ENCODE data around the gene CDK18.

The CDK18 gene

DNA sequence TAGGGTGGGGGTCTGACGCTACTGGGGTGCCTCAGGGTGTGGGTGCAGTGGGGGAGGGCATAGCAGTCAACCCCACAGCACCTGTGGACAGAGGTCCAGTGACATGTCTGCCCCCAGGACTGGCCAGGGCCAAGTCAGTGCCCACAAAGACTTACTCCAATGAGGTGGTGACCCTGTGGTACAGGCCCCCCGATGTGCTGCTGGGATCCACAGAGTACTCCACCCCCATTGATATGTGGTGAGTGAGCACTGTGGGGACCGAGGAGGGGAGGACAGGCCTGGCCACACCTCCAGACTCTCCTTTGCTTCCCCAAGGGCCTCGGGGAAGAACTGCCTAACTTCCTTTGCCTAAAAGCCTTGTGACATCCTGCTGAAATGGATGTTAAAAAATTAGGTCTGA lies 23.5 kb downstream of the CDK18 start:
- no peaks in the 10 kb centered on the region for H3K9me3 ChIP-seq (ENCODE audit: control insufficient read depth in 1 of 2, low read length in 2 of 2)
- no peak overlapping the region for H3K4me3 ChIP-seq (ENCODE audit: low read depth in 1 of 2, low read length in 2 of 2)
- H3K27me3 ChIP-seq (ENCODE audit: low read depth, low read length), result no peaks in the 10 kb centered on the region
- H3K4me1 ChIP-seq (ENCODE audit: control insufficient read depth in 1 of 2, insufficient read depth in 2 of 2, low read length in 2 of 2), result no peaks in the 10 kb centered on the region
- peaks cover 7 to 24% of the 10 kb centered on the region in 2 donors for H3K36me3 ChIP-seq (ENCODE audit: control insufficient read depth in 1 of 2, insufficient read depth in 2 of 2, low read length in 2 of 2)
- H3K27ac ChIP-seq (ENCODE audit: low read length), result no peak overlapping the region

DNA sequence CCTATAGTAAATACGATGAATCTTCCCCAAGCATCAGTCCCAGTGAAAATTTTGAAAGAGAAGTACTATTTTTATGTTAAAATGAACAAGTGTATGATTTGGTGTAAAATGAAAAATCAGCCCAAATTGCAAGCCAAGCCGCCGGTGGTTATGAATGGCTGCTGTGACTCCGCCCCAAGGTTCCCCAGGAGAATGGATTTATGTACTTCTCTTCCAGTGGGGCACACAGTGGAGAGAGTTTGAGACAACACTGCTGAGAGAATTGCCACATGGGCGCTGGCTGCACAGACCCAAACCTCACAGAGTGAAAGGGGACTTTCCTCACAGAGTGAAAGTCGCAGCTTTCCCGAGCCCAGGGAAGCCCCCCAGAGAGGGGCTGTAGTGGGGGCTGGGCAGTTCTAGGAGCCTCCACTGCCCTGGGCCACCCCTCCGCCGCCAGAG lies 24.0 kb downstream of the CDK18 start:
- H3K4me1 ChIP-seq (ENCODE audit: control insufficient read depth in 1 of 2, insufficient read depth in 2 of 2, low read length in 2 of 2), result no peaks in the 10 kb centered on the region
- H3K27me3 ChIP-seq (ENCODE audit: low read depth, low read length), result no peaks in the 10 kb centered on the region
- H3K27ac ChIP-seq (ENCODE audit: low read length), result no peak overlapping the region
- H3K9me3 ChIP-seq (ENCODE audit: control insufficient read depth in 1 of 2, low read length in 2 of 2), result no peaks in the 10 kb centered on the region
- H3K4me3 ChIP-seq (ENCODE audit: low read depth in 1 of 2, low read length in 2 of 2), result peak overlapping the region in 1 of 2 donors; percentile 55
- H3K36me3 ChIP-seq (ENCODE audit: control insufficient read depth in 1 of 2, insufficient read depth in 2 of 2, low read length in 2 of 2), result peaks cover 7 to 25% of the 10 kb centered on the region in 2 donors

DNA sequence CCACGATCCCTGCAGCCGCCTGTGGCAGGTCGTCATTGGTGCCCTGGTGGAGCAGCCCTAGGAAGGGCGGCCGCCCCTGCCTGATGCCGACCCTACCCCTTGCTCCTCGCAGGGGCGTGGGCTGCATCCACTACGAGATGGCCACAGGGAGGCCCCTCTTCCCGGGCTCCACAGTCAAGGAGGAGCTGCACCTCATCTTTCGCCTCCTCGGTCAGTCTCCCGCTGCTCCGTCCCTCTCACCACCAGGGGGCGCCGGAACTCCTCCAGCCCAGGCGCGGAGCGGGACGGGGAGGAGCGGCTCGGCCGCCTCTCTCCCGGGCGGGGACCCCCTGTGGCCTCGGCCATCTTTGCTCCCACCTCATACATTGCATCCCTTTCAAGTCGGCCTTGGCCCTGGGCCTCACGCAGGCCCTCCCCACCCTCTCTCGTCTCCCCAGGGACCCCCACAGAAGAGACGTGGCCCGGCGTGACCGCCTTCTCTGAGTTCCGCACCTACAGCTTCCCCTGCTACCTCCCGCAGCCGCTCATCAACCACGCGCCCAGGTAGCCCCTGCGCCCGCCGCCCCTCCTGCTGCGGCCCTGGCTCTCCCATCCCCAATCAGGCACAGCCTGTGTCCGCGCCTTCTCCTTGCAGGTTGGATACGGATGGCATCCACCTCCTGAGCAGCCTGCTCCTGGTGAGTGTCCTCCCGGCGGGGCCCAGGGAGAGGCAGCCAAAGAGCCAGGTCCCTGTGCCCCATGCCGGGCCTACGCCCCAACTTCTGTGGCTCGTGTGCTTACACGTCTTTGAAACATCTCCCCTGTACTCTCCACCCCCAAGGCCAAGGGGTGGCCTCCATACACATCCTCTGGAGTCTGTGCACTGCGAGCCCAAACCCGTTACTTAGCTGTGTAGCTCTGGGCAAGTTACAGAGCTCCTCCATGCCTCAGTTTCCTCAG lies 24.7 kb downstream of the CDK18 start:
- H3K27me3 ChIP-seq (ENCODE audit: low read depth, low read length), result no peaks in the 10 kb centered on the region
- H3K4me3 ChIP-seq (ENCODE audit: low read depth in 1 of 2, low read length in 2 of 2), result peak overlapping the region; percentile 21 to 55
- H3K4me1 ChIP-seq (ENCODE audit: control insufficient read depth in 1 of 2, insufficient read depth in 2 of 2, low read length in 2 of 2), result no peaks in the 10 kb centered on the region
- H3K36me3 ChIP-seq (ENCODE audit: control insufficient read depth in 1 of 2, insufficient read depth in 2 of 2, low read length in 2 of 2), result peaks cover 7 to 23% of the 10 kb centered on the region in 2 donors
- no peak overlapping the region for H3K27ac ChIP-seq (ENCODE audit: low read length)
- no peaks in the 10 kb centered on the region for H3K9me3 ChIP-seq (ENCODE audit: control insufficient read depth in 1 of 2, low read length in 2 of 2)

DNA sequence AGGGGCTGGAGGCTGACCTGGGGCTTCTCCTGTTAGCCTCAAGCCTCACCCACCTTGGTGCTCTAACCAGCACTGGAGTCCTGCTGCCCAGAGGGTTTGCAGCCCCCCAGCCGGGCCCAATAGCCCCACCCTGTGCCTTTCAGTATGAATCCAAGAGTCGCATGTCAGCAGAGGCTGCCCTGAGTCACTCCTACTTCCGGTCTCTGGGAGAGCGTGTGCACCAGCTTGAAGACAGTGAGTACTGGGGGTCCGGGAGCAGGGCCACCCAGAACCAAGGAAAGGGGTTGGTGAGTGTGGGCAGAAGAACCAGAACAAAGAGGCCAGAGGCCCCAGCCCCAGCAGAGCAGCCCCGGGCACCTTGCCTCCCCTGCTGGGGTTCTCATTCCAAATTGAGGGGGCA lies 25.6 kb downstream of the CDK18 start:
- H3K27ac ChIP-seq (ENCODE audit: low read length), result no peak overlapping the region

DNA sequence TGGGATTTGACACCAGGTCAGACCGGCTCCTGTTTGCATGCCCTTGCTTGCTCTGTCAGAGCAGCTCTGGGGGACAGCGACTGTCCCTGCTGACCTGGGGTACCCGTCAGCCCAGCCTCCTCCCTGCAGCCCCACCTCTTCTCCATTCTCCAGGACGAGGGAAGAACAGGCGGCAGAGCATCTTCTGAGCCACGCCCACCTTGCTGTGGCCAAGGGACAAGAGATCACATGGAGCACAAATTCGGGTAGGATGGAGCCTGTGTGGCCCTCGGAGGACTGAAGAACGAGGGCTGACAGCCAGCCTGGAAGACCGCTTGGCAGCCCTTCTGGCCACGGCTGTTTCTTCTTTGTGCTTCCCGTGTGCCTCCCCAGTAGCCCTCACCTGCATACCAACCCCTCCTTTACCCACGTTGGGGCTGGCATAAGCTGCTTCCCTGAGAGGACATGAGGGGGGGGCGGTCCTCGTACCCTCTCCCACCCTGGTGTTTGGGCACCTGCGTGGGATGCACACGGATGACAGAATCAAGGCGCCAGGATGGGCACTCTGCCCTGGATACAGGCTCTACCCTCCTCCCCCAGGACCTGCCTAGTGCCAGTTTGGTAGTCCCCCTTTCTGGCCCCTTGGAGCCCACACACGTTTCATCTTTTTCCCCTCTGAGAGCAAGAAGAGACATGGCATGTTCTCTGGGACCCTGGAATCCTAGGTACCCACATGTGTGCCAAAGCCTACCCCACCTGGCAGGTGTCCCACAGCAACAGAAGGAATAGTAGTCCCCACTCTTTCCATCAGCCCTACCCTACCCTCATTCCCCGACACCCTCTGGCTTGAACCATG lies 26.9 kb downstream of the CDK18 start:
- Histone ChIP-seq H3K4me1 (ENCODE audit: control insufficient read depth in 1 of 2, insufficient read depth in 2 of 2, low read length in 2 of 2) (no peaks in the 10 kb centered on the region), H3K36me3 (ENCODE audit: control insufficient read depth in 1 of 2, insufficient read depth in 2 of 2, low read length in 2 of 2) (peaks cover 3 to 23% of the 10 kb centered on the region in 2 donors), H3K9me3 (ENCODE audit: control insufficient read depth in 1 of 2, low read length in 2 of 2) (no peaks in the 10 kb centered on the region), H3K4me3 (ENCODE audit: low read depth in 1 of 2, low read length in 2 of 2) (no peak overlapping the region), H3K27ac (ENCODE audit: low read length) (no peak overlapping the region), H3K27me3 (ENCODE audit: low read depth, low read length) (no peaks in the 10 kb centered on the region)

More for the DNA sequence above, 25.6 kb downstream of the CDK18 start:
- Histone ChIP-seq H3K4me3 (ENCODE audit: low read depth in 1 of 2, low read length in 2 of 2) (no peak overlapping the region), H3K27me3 (ENCODE audit: low read depth, low read length) (no peaks in the 10 kb centered on the region), H3K9me3 (ENCODE audit: control insufficient read depth in 1 of 2, low read length in 2 of 2) (no peaks in the 10 kb centered on the region), H3K36me3 (ENCODE audit: control insufficient read depth in 1 of 2, insufficient read depth in 2 of 2, low read length in 2 of 2) (peaks cover 7 to 23% of the 10 kb centered on the region in 2 donors), H3K4me1 (ENCODE audit: control insufficient read depth in 1 of 2, insufficient read depth in 2 of 2, low read length in 2 of 2) (no peaks in the 10 kb centered on the region)

DNA sequence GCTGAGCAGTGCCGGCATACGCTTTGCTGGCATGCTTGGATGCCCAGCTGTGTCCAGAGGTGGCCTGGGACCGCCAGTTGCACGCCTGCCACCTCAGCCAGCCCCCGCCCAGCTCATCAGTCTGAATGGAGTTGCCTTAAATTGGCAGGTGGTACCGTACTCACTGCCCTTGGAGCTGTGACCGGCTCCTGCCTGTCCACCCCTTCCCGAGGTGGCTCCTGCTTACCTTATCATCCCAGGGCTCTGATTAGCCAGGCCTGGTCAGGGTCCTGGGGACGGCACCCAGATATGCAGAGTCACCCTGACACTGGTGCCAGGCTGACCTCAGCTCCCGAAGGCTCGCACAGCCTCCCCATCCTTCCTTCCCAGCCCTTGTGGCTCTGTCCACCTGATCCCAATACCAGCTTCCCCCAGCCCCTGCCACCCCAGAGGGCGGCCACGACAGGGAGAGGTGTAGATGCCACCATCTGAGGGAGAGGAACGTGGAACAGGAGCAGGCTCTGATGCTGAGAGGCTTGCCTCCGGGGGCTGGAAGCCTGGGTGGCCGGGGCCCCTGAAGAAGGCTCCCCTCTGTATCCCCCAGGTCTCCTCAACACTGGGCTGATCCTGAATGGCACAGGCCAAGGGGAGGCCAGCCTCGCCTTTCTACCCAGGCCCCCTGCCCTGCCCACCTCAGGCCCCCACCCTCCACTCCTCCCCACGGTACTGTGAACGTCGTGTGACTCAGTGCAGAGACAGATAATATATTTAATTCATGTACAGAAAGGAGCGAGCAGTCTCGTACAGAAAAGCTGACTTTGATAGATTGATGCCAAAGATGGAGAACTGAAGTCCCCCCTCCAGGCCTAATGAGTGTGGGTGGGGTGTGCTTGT lies 27.8 kb downstream of the CDK18 start:
- Histone ChIP-seq H3K4me3 (ENCODE audit: low read depth in 1 of 2, low read length in 2 of 2) (no peak overlapping the region), H3K36me3 (ENCODE audit: control insufficient read depth in 1 of 2, insufficient read depth in 2 of 2, low read length in 2 of 2) (peaks cover 3 to 23% of the 10 kb centered on the region in 2 donors), H3K27me3 (ENCODE audit: low read depth, low read length) (no peaks in the 10 kb centered on the region), H3K9me3 (ENCODE audit: control insufficient read depth in 1 of 2, low read length in 2 of 2) (no peaks in the 10 kb centered on the region), H3K4me1 (ENCODE audit: control insufficient read depth in 1 of 2, insufficient read depth in 2 of 2, low read length in 2 of 2) (no peaks in the 10 kb centered on the region), H3K27ac (ENCODE audit: low read length) (no peak overlapping the region)

DNA sequence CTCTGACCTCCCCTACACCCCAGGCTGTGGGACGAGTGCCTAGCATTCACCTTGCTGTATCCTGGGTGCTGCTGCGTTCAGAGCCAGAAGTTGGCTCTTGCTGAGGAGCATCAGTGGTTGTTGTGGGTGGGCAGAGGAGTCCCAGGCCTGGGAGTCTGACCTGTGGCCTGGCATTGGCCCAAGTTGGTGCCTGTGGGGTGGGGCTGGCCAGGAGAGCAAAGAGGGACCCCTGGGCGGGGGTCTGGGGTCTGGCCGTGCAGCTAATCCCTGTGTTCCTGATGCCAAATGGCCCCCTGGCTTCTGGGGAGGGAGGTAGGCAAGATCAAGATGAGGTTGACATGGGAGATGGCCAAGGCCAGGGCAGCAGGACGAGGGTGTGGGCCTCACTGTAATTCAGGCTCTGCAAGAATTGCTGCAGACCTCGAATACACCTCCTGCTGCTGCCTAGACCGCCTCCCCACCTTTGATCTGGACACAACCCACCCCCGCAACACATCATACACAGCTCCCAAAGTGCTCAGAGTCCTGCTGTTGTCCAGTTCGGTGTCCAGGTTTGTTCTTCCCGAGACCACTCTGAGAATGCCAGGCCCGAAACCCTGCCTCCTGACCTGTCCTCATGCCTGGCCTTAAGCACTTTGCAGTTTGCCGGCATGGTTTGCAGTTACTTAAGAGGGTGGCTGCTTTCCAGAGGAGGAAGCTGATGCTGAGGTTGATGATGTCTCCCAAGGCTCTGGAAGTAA lies 28.7 kb downstream of the CDK18 start:
- Histone ChIP-seq H3K4me1 (ENCODE audit: control insufficient read depth in 1 of 2, insufficient read depth in 2 of 2, low read length in 2 of 2) (no peaks in the 10 kb centered on the region), H3K27me3 (ENCODE audit: low read depth, low read length) (no peaks in the 10 kb centered on the region), H3K4me3 (ENCODE audit: low read depth in 1 of 2, low read length in 2 of 2) (no peak overlapping the region), H3K9me3 (ENCODE audit: control insufficient read depth in 1 of 2, low read length in 2 of 2) (no peaks in the 10 kb centered on the region), H3K36me3 (ENCODE audit: control insufficient read depth in 1 of 2, insufficient read depth in 2 of 2, low read length in 2 of 2) (peaks cover 3 to 23% of the 10 kb centered on the region in 2 donors), H3K27ac (ENCODE audit: low read length) (no peak overlapping the region)

DNA sequence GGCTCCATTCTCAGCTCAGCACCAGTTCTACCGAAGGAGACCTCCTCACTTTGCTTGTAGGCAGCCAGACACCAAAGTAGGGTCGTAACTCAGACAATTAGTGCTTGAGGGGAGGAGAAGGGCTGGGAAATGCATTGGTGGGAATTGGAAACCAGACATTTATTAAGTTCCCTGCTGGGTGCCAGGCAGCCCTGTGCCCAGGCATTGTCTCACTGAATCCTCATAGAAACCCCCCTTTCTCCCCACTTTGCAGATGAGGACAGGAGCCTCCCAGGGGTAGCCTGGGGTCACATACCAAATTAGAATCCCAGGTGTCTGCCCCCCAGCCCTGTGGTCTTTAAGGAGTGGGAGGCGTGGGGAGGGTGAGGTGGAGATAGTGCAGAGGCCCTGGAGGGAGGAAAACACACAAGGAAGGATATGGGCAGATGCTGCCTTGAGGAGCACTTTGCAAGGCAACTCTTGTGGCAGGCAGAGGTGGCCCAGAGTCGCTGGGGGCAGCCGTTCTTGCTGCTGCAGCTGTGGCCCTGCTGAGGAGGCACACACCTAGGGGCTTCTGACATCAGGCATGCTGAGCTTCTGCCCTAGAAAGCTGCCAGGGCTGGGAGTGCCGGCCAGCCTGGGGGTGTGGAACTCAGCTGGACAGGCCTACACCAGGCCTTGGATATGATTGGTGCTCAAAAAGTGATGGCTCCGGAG lies 29.4 kb downstream of the CDK18 start:
- Histone ChIP-seq H3K27ac (ENCODE audit: low read length) (no peak overlapping the region), H3K9me3 (ENCODE audit: control insufficient read depth in 1 of 2, low read length in 2 of 2) (no peaks in the 10 kb centered on the region), H3K4me3 (ENCODE audit: low read depth in 1 of 2, low read length in 2 of 2) (no peak overlapping the region), H3K27me3 (ENCODE audit: low read depth, low read length) (no peaks in the 10 kb centered on the region), H3K36me3 (ENCODE audit: control insufficient read depth in 1 of 2, insufficient read depth in 2 of 2, low read length in 2 of 2) (peaks cover 3 to 23% of the 10 kb centered on the region in 2 donors), H3K4me1 (ENCODE audit: control insufficient read depth in 1 of 2, insufficient read depth in 2 of 2, low read length in 2 of 2) (no peaks in the 10 kb centered on the region)

DNA sequence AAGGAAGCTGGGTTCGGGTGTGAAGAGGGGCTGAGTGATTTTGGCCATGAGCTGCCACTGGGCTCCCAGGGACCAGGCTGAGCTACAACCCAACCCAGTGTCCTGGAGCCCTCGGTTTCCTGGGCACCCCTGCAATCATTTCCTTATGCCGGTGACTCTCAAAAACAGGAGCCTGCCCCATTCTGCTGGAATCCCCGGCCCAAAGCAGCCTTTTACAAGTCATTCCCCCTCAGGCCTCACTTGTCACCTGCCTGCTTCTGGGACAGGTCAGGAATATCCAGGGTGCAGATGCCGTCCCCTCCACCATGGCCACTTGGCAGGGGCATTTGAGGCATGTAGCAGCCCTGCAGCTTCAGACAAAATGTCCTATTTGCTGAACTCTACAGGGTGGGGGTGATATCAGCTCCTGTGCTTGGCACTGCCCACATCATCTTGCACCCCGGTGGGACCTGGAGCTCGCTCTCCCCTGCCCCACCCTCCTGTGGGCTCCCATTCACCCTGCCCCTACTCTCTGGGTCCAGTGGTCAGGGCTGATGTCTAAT lies 30.0 kb downstream of the CDK18 start:
- H3K4me1 ChIP-seq (ENCODE audit: control insufficient read depth in 1 of 2, insufficient read depth in 2 of 2, low read length in 2 of 2), result no peaks in the 10 kb centered on the region
- no peak overlapping the region for H3K4me3 ChIP-seq (ENCODE audit: low read depth in 1 of 2, low read length in 2 of 2)
- no peaks in the 10 kb centered on the region for H3K9me3 ChIP-seq (ENCODE audit: control insufficient read depth in 1 of 2, low read length in 2 of 2)
- H3K27ac ChIP-seq (ENCODE audit: low read length), result no peak overlapping the region
- no peaks in the 10 kb centered on the region for H3K27me3 ChIP-seq (ENCODE audit: low read depth, low read length)
- peaks cover 3 to 23% of the 10 kb centered on the region in 2 donors for H3K36me3 ChIP-seq (ENCODE audit: control insufficient read depth in 1 of 2, insufficient read depth in 2 of 2, low read length in 2 of 2)

DNA sequence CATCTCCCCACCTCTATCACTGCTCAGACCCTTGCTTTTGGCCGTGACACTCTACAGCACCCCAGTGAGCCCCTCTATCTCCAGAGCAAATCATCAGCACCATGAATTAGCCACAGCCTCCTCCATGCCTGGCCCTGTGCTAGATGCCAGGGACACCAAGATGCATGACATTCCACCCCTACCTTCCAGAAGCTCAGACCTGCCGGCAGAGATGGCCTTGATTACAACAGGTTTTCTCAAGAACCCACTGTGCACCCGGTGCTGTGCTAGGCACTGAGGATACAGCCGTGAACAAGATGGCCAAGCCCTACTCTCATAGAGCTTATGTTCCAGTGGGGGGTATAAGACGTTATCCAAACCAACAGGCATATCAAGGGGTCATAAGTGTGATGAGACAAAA lies 30.6 kb downstream of the CDK18 start:
- no peaks in the 10 kb centered on the region for H3K4me1 ChIP-seq (ENCODE audit: control insufficient read depth in 1 of 2, insufficient read depth in 2 of 2, low read length in 2 of 2)
- peaks cover 0 to 23% of the 10 kb centered on the region in 2 donors for H3K36me3 ChIP-seq (ENCODE audit: control insufficient read depth in 1 of 2, insufficient read depth in 2 of 2, low read length in 2 of 2)
- no peak overlapping the region for H3K27ac ChIP-seq (ENCODE audit: low read length)
- no peaks in the 10 kb centered on the region for H3K27me3 ChIP-seq (ENCODE audit: low read depth, low read length)
- H3K9me3 ChIP-seq (ENCODE audit: control insufficient read depth in 1 of 2, low read length in 2 of 2), result no peaks in the 10 kb centered on the region
- no peak overlapping the region for H3K4me3 ChIP-seq (ENCODE audit: low read depth in 1 of 2, low read length in 2 of 2)
